GM13977 (cell line): ENCODE data around the gene CUX1.

ENCODE experiments used
- DNase-seq: peaks from one replicate; pipeline ENCODE4 v3.0.0; 2012; ENCODE audit warnings: low spot score
- in situ Hi-C: fragments of 300-500 bp; cut with MboI; formaldehyde crosslinking; loops from one replicate; pipeline ENCODE4 v1.12.0; 2022; ENCODE audit warnings: low sequenced_read_pairs, low pct_unique_long_range_greater_than_20kb, mixed read lengths, inconsistent platforms; ENCODE audit not compliant: unreplicated experiment
- TF ChIP-seq, protein P1 (sequence below): IDR thresholded peaks from 2 replicates; pipeline ENCODE4 v1.5.1; 2012; ENCODE audit warnings: mild to moderate bottlenecking, control low read depth; ENCODE audit not compliant: insufficient read depth; ENCODE audit errors: extremely low read depth, missing control alignments

CUX1 gene

GRCh38 chr7:101973130-101973529 lies 155.7 kb downstream of the CUX1 start:
- TF ChIP-seq, protein P1, sequence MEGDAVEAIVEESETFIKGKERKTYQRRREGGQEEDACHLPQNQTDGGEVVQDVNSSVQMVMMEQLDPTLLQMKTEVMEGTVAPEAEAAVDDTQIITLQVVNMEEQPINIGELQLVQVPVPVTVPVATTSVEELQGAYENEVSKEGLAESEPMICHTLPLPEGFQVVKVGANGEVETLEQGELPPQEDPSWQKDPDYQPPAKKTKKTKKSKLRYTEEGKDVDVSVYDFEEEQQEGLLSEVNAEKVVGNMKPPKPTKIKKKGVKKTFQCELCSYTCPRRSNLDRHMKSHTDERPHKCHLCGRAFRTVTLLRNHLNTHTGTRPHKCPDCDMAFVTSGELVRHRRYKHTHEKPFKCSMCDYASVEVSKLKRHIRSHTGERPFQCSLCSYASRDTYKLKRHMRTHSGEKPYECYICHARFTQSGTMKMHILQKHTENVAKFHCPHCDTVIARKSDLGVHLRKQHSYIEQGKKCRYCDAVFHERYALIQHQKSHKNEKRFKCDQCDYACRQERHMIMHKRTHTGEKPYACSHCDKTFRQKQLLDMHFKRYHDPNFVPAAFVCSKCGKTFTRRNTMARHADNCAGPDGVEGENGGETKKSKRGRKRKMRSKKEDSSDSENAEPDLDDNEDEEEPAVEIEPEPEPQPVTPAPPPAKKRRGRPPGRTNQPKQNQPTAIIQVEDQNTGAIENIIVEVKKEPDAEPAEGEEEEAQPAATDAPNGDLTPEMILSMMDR, result no peak
- in situ Hi-C loops, result no loop called here
- DNase-seq, result no peak

- TF ChIP-seq, protein P1, result no peak
- in situ Hi-C loops, result no loop called here
- no peak for DNase-seq
These were observed 157.0 kb downstream of the CUX1 start for GRCh38 chr7:101974393-101974792.

GRCh38 chr7:101975046-101975445 lies 157.6 kb downstream of the CUX1 start:
- TF ChIP-seq, protein P1, result no peak
- in situ Hi-C loops, result no loop called here
- DNase-seq, result no peak

DNA sequence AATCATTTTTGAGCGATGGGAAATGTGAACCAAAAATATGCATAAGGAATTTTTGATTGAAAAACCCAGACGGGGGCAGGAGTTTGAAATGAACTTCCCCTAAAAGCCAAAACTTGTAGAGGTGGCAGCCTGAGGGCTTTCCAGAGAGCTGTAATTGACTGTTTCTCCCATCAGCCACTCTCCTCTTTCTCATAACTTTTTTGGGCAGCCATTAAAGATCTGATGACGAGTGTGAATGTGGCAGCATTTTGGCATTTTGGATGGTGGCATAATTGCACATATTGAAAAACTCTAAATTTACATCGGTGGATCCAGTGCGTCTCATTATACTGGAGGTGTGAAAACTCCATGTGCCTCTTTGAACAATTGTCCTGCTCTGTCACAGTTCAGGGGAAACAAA lies 159.0 kb downstream of the CUX1 start:
- in situ Hi-C loops, result no loop called here
- no peak for DNase-seq
- TF ChIP-seq, protein P1, result no peak

GRCh38 chr7:101977249-101977648 lies 159.8 kb downstream of the CUX1 start:
- no peak for DNase-seq
- in situ Hi-C loops, result no loop called here
- TF ChIP-seq, protein P1, result no peak

DNA sequence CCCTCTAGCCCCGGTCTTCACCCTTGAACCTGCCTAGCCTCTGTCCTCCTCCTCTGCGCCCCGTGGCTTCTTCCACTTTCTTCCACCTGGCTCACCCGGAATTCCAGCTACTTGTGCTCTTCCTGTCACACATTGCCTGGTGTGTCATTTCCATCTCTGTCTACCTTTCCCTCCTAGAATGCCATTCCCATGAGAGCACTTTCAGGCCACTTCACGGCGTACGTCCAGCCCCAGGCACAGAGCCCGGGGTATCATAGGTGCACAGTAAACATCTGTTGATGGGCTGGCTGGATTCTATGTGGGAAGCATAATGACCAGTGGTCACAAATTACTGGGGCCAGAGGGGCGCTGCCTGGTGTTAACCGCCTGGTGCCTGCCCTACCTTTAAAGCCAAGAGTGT lies 161.3 kb downstream of the CUX1 start:
- TF ChIP-seq, protein P1, result no peak
- in situ Hi-C loops, result no loop called here
- no peak for DNase-seq

- no peak for DNase-seq
- in situ Hi-C loops, result no loop called here
- TF ChIP-seq, protein P1, result no peak
These were observed 165.9 kb downstream of the CUX1 start for GRCh38 chr7:101983147-101983811.
